Natural killer cell (primary cell): Measurements from ENCODE around the gene TMPRSS6. TPM values are rescaled to one million over a fixed set of nuclear protein-coding genes. Genes with fewer than 3 reads are reported as not detected.

ENCODE experiments used
- ATAC-seq, 3 donors: fragments of 150-1000 bp in 2 of 3; fragments of 200-7000 bp in 1 of 3; cut with Tn5 transposase; 1 replicate in 1 of 3; 2 replicates in 2 of 3; pipeline ENCODE4 v1.10.0; 2021; ENCODE audit warnings: mild to moderate bottlenecking in 2 of 3, moderate library complexity in 2 of 3
- DNase-seq, 2 donors: peaks; one replicate each; pipeline versions ENCODE4 v3.0.0 to v3.0.0-alpha.2; 2013 to 2021; ENCODE audit warnings: mixed read lengths in 1 of 2
- H3K27ac ChIP-seq: one replicate; pipeline ENCODE4 v1.5.1; 2013; ENCODE audit warnings: mild to moderate bottlenecking, low read length
- H3K27me3 ChIP-seq: one replicate; pipeline ENCODE4 v1.6.1; 2013; ENCODE audit warnings: low read length; ENCODE audit not compliant: control insufficient read depth, insufficient read depth
- H3K36me3 ChIP-seq: one replicate; pipeline ENCODE4 v1.6.1; 2013; ENCODE audit warnings: low read length; ENCODE audit not compliant: control insufficient read depth, insufficient read depth
- H3K4me1 ChIP-seq: one replicate; pipeline ENCODE4 v1.6.1; 2013; ENCODE audit warnings: low read length; ENCODE audit not compliant: control insufficient read depth, insufficient read depth
- H3K4me3 ChIP-seq: one replicate; pipeline ENCODE4 v1.5.1; 2013; ENCODE audit warnings: low read length
- H3K9me3 ChIP-seq: one replicate; pipeline ENCODE4 v1.6.1; 2013; ENCODE audit warnings: low read length; ENCODE audit not compliant: control insufficient read depth, insufficient read depth
- H3K27ac Mint-ChIP-seq, 2 donors: one replicate each; pipeline ENCODE4 v1.8.0; 2022; ENCODE audit warnings: mild to moderate bottlenecking in 2 of 2, mixed read lengths in 2 of 2, moderate library complexity in 1 of 2
- H3K27me3 Mint-ChIP-seq, 2 donors: one replicate each; pipeline ENCODE4 v1.8.0; 2022; ENCODE audit warnings: low read depth in 2 of 2, mixed read lengths in 2 of 2
- H3K36me3 Mint-ChIP-seq: one replicate; pipeline ENCODE4 v1.8.0; 2022; ENCODE audit warnings: mixed read lengths
- H3K4me1 Mint-ChIP-seq, 2 donors: one replicate each; pipeline ENCODE4 v1.8.0; 2022; ENCODE audit warnings: mixed read lengths in 2 of 2
- H3K4me3 Mint-ChIP-seq: one replicate; pipeline ENCODE4 v1.8.0; 2022; ENCODE audit warnings: mild to moderate bottlenecking, moderate library complexity, mixed read lengths
- H3K9me3 Mint-ChIP-seq, 2 donors: one replicate each; pipeline ENCODE4 v1.8.0; 2022; ENCODE audit warnings: mixed read lengths in 2 of 2
- WGBS: methylation state at CpG from one replicate; pipeline ENCODE4 v1.1.7; 2013; ENCODE audit warnings: missing lambda C conversion rate; ENCODE audit not compliant: insufficient coverage; 5-methylcytosine and 5-hydroxymethylcytosine counted together
- intact Hi-C: fragments of 100-400 bp; cut with micrococcal nuclease; formaldehyde crosslinking; loops from one replicate; pipeline ENCODE4 v1.14.2; 2022
- total RNA-seq, 4 donors: library from RNA; stranded (reverse); fragments of 120-200 nt in 1 of 4; gene quantifications; one replicate each; pipeline versions ENCODE4 v1.2.3 to v1.2.4, GENCODE V29; 2013 to 2022
- TF ChIP-seq, protein P1 (sequence below): fragments of 200-600 bp; IDR thresholded peaks from one replicate; pipeline ENCODE4 v1.8.0; 2022; ENCODE audit warnings: antibody characterized with exemption

TMPRSS6 gene
- total RNA-seq, 3 donors from 2014 or later (not counting 1 experiment from before 2014, with no cell fraction given) = 1.1 to 4.7 (median 3.4) TPM

DNA sequence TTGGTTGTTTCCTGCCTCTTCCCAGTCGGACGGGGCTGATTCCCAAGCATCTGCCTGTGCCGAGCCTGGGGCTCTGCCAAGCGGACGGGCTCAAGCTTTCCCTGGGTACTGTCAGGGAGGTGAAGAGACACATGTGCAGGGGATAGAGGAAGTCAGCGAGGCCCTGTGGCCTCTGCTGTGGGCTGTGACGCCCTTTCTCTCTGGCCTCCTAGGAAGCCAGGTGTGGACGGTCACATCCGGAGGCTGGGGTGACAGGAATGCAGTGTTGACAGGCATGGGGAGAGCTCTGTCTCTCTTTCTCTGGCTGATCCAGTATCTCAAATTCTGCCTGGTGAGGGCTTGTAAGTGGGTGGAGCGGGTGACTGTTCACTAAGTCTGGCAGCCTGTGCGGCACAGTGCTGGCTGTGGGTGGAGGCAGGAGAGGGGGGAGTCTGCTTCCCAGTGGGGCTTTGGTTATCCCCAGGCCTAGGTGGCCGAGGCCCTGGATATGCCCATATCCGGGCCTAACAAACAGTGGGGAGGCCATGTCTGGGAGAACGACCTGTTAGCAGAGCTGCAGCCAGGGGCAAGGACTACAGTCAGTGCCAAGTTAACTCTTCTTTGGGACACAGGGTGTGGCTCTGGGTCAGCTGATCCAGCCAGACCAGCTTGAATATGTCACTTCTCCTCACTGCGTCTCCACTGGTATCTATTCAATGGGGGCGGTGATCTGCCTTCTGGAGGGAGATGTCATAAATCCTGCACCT is 56.0 kb downstream of the TMPRSS6 start:
- H3K4me3 Mint-ChIP-seq = peak overlapping the region; percentile 37
- no peak overlapping the region for H3K4me3 ChIP-seq
- WGBS = 92% methylated on average over 16 of the region's 16 CpGs
- peaks cover 0 to 9% of the 10 kb centered on the region in 2 donors for H3K4me1 Mint-ChIP-seq
- H3K36me3 ChIP-seq = peaks cover 14% of the 10 kb centered on the region
- H3K9me3 Mint-ChIP-seq = no peaks in the 10 kb centered on the region
- no peaks in the 10 kb centered on the region for H3K27me3 ChIP-seq
- no peaks in the 10 kb centered on the region for H3K36me3 Mint-ChIP-seq
- no peaks in the 10 kb centered on the region for H3K27me3 Mint-ChIP-seq
- peaks cover 25% of the 10 kb centered on the region for H3K4me1 ChIP-seq
- H3K27ac Mint-ChIP-seq = no peak overlapping the region
- DNase-seq (no peak), ATAC-seq (no peak)
- TF ChIP-seq, protein P1, sequence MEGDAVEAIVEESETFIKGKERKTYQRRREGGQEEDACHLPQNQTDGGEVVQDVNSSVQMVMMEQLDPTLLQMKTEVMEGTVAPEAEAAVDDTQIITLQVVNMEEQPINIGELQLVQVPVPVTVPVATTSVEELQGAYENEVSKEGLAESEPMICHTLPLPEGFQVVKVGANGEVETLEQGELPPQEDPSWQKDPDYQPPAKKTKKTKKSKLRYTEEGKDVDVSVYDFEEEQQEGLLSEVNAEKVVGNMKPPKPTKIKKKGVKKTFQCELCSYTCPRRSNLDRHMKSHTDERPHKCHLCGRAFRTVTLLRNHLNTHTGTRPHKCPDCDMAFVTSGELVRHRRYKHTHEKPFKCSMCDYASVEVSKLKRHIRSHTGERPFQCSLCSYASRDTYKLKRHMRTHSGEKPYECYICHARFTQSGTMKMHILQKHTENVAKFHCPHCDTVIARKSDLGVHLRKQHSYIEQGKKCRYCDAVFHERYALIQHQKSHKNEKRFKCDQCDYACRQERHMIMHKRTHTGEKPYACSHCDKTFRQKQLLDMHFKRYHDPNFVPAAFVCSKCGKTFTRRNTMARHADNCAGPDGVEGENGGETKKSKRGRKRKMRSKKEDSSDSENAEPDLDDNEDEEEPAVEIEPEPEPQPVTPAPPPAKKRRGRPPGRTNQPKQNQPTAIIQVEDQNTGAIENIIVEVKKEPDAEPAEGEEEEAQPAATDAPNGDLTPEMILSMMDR = no peak
- intact Hi-C loops = no loop called here
- H3K9me3 ChIP-seq = no peaks in the 10 kb centered on the region
- no peak overlapping the region for H3K27ac ChIP-seq

DNA sequence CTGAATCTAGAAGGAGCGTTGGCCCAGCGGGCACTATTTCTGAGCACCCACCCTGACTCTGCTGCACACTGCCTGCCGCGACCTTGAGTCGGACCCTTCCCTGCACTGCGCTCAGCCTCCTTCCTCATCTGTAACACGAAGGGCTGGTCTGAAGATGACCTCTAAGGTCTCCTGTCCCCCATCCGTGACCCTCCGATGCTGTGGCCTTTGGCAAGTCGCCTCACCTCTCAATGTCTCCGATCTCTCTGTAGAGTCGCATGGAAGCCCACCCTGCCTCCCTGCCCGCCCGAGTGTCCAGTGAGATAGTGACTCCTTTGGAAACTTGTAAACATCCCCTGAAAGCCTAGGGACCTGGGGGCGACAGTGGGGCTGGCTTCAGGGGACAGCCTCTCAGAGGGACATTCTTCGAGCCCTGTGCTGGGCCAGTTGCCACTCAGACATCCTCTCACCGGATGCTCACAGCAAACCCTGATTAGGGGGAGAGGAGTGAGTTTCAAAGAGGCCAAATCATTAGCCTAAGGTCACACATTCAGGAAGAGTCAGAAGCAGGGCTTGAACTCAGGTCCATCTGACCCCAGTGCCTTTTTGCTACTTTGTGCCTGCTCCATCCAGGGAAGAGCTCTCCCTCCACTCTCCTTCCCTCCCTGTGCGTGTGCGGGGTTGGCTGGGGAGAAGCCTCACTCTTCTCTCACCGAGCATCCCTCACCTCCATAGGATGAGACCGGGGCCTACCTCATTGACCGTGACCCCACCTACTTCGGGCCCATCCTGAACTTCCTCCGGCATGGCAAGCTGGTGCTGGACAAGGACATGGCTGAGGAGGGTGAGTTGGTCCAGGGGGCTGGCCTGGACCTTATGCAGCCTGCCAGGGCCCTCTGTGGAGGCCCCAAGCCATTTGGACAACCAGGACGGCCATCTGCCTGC is 56.9 kb downstream of the TMPRSS6 start:
- no peaks in the 10 kb centered on the region for H3K27me3 Mint-ChIP-seq
- peak overlapping the region; percentile 23 for H3K4me3 ChIP-seq
- peak overlapping the region; percentile 82 for H3K4me3 Mint-ChIP-seq
- TF ChIP-seq, protein P1 = no peak
- no peaks in the 10 kb centered on the region for H3K36me3 Mint-ChIP-seq
- H3K27ac ChIP-seq = no peak overlapping the region
- intact Hi-C loops = no loop called here
- peaks cover 0 to 9% of the 10 kb centered on the region in 2 donors for H3K4me1 Mint-ChIP-seq
- DNase-seq = no peak
- H3K36me3 ChIP-seq = peaks cover 6% of the 10 kb centered on the region
- H3K27me3 ChIP-seq = no peaks in the 10 kb centered on the region
- H3K4me1 ChIP-seq = peaks cover 25% of the 10 kb centered on the region
- H3K27ac Mint-ChIP-seq = peak overlapping the region in 1 of 2 donors; percentile 38
- H3K9me3 ChIP-seq = no peaks in the 10 kb centered on the region
- no peaks in the 10 kb centered on the region for H3K9me3 Mint-ChIP-seq
- no peak for ATAC-seq
- 94% methylated on average over 25 of the region's 25 CpGs for WGBS

DNA sequence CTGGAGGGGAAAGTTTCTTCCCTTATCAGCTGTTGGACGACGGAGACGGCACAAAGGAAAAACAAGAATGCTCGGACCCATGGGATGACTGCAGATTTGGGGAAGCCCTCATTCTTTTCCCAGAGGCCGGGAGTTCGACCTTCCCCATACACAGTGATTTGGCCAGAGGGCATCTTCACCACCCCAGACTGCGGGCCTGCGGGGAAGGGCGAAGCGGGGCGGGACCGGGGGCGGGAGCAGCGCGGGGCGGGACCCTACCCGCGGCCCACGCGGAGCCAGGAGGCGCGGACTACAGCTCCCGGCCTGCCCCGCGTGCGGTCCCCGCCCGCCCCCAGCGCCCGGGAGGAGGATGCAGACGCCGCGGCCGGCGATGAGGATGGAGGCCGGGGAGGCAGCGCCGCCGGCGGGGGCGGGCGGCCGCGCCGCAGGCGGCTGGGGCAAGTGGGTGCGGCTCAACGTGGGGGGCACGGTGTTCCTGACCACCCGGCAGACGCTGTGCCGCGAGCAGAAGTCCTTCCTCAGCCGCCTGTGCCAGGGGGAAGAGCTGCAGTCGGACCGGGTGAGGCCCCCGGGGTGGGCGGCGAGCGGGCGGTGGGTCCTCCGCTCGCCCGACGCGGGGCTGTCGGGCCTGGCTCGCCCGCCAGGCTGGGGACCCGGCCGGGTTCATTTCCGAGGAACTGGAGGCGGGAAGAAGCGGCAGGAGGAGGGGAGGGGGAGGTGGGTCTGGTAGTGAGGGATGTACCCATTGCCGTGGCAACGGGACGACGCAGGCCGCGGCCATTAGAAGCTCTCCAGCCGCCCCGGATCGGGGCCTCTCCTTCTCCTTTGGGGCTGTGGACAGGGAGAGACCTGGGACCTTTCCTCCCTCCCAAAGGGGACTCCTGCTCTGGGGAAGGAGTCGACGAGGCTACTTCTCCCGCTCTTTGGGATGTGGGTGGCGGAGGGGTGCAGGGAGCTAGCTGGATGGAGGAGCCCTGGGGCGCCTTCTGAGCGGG is 57.8 kb downstream of the TMPRSS6 start, which contains the start of gene KCTD17:
Gene KCTD17 (plus strand): TSS at position 352 of the 995 bp plus-strand sequence. CDS start 19 bp downstream, at position 371.
- no peaks in the 10 kb centered on the region for H3K27me3 Mint-ChIP-seq
- ATAC-seq (peak; percentile 95 to 99 (median 99)), DNase-seq (peak; percentile 60 to 83)
- Histone ChIP-seq H3K27me3 (no peaks in the 10 kb centered on the region), H3K4me1 (peaks cover 25% of the 10 kb centered on the region), H3K36me3 (no peaks in the 10 kb centered on the region), H3K4me3 (peak within 1 kb of the TSS; percentile 23), H3K27ac (no peak within 1 kb of the TSS), H3K9me3 (no peaks in the 10 kb centered on the region)
- 7% methylated on average over 89 of the region's 89 CpGs for WGBS
- TF ChIP-seq, protein P1 = no peak
- H3K36me3 Mint-ChIP-seq = no peaks in the 10 kb centered on the region
- H3K9me3 Mint-ChIP-seq = no peaks in the 10 kb centered on the region
- H3K4me1 Mint-ChIP-seq = peaks cover 0 to 9% of the 10 kb centered on the region in 2 donors
- H3K27ac Mint-ChIP-seq = peak within 1 kb of the TSS in 1 of 2 donors; percentile 38
- H3K4me3 Mint-ChIP-seq = peak within 1 kb of the TSS; percentile 82
- intact Hi-C loops = no loop called here
